ENCODE results near the gene KLK3.
A peak's percentile ranks its signal among the peaks of the same experiment; 100 is the strongest.

Gene KLK3

GRCh38 chr19:50820086-50820485, 34.6 kb upstream of the KLK3 start:
- Histone ChIP-seq H3K27me3 (ENCODE audit: control insufficient read depth in 5 of 5, insufficient read depth in 4 of 5, low read length in 5 of 5) (peaks cover 28 to 75% (median 59%) of the 10 kb centered on the region in 5 donors), H3K27ac (ENCODE audit: low read depth, low read length) (no peak overlapping the region), H3K9ac (ENCODE audit: low read length in 5 of 5) (no peak overlapping the region), H3K4me1 (ENCODE audit: control insufficient read depth in 5 of 5, insufficient read depth in 5 of 5, low read length in 5 of 5) (peaks cover 1 to 7% (median 5%) of the 10 kb centered on the region in 5 donors), H3K9me3 (ENCODE audit: control insufficient read depth in 5 of 5, low read length in 5 of 5) (peaks cover 0 to 4% (median 0%) of the 10 kb centered on the region in 5 donors), H3K36me3 (ENCODE audit: control insufficient read depth in 5 of 5, insufficient read depth in 5 of 5, low read length in 5 of 5) (no peaks in the 10 kb centered on the region), H3K4me3 (ENCODE audit: low read depth in 1 of 5, low read length in 5 of 5) (no peak overlapping the region)

- Histone ChIP-seq H3K27ac (ENCODE audit: low read depth, low read length) (no peak overlapping the region), H3K4me3 (ENCODE audit: low read depth in 1 of 5, low read length in 5 of 5) (no peak overlapping the region), H3K4me1 (ENCODE audit: control insufficient read depth in 5 of 5, insufficient read depth in 5 of 5, low read length in 5 of 5) (peaks cover 1 to 7% (median 5%) of the 10 kb centered on the region in 5 donors), H3K36me3 (ENCODE audit: control insufficient read depth in 5 of 5, insufficient read depth in 5 of 5, low read length in 5 of 5) (no peaks in the 10 kb centered on the region), H3K27me3 (ENCODE audit: control insufficient read depth in 5 of 5, insufficient read depth in 4 of 5, low read length in 5 of 5) (peaks cover 26 to 69% (median 55%) of the 10 kb centered on the region in 5 donors), H3K9me3 (ENCODE audit: control insufficient read depth in 5 of 5, low read length in 5 of 5) (no peaks in the 10 kb centered on the region), H3K9ac (ENCODE audit: low read length in 5 of 5) (peak overlapping the region in 1 of 5 donors; percentile 35)
Measured at GRCh38 chr19:50820549-50821247, 34.0 kb upstream of the KLK3 start.

- no peak overlapping the region for H3K9ac ChIP-seq (ENCODE audit: low read length in 5 of 5)
- H3K9me3 ChIP-seq (ENCODE audit: control insufficient read depth in 5 of 5, low read length in 5 of 5), result no peaks in the 10 kb centered on the region
- peaks cover 1 to 7% (median 5%) of the 10 kb centered on the region in 5 donors for H3K4me1 ChIP-seq (ENCODE audit: control insufficient read depth in 5 of 5, insufficient read depth in 5 of 5, low read length in 5 of 5)
- H3K27ac ChIP-seq (ENCODE audit: low read depth, low read length), result no peak overlapping the region
- H3K36me3 ChIP-seq (ENCODE audit: control insufficient read depth in 5 of 5, insufficient read depth in 5 of 5, low read length in 5 of 5), result no peaks in the 10 kb centered on the region
- peaks cover 26 to 68% (median 54%) of the 10 kb centered on the region in 5 donors for H3K27me3 ChIP-seq (ENCODE audit: control insufficient read depth in 5 of 5, insufficient read depth in 4 of 5, low read length in 5 of 5)
- H3K4me3 ChIP-seq (ENCODE audit: low read depth in 1 of 5, low read length in 5 of 5), result no peak overlapping the region
Measured at GRCh38 chr19:50821248-50821612, 33.5 kb upstream of the KLK3 start.

- Histone ChIP-seq H3K4me3 (ENCODE audit: low read depth in 1 of 5, low read length in 5 of 5) (no peak overlapping the region), H3K9me3 (ENCODE audit: control insufficient read depth in 5 of 5, low read length in 5 of 5) (no peaks in the 10 kb centered on the region), H3K27me3 (ENCODE audit: control insufficient read depth in 5 of 5, insufficient read depth in 4 of 5, low read length in 5 of 5) (peaks cover 26 to 65% (median 54%) of the 10 kb centered on the region in 5 donors), H3K9ac (ENCODE audit: low read length in 5 of 5) (no peak overlapping the region), H3K4me1 (ENCODE audit: control insufficient read depth in 5 of 5, insufficient read depth in 5 of 5, low read length in 5 of 5) (peaks cover 1 to 7% (median 5%) of the 10 kb centered on the region in 5 donors), H3K27ac (ENCODE audit: low read depth, low read length) (no peak overlapping the region), H3K36me3 (ENCODE audit: control insufficient read depth in 5 of 5, insufficient read depth in 5 of 5, low read length in 5 of 5) (no peaks in the 10 kb centered on the region)
Measured at GRCh38 chr19:50821622-50822021, 33.1 kb upstream of the KLK3 start.

GRCh38 chr19:50822661-50823208, 32.0 kb upstream of the KLK3 start:
- peaks cover 20 to 62% (median 52%) of the 10 kb centered on the region in 5 donors for H3K27me3 ChIP-seq (ENCODE audit: control insufficient read depth in 5 of 5, insufficient read depth in 4 of 5, low read length in 5 of 5)
- no peaks in the 10 kb centered on the region for H3K36me3 ChIP-seq (ENCODE audit: control insufficient read depth in 5 of 5, insufficient read depth in 5 of 5, low read length in 5 of 5)
- H3K4me1 ChIP-seq (ENCODE audit: control insufficient read depth in 5 of 5, insufficient read depth in 5 of 5, low read length in 5 of 5), result peaks cover 1 to 7% (median 5%) of the 10 kb centered on the region in 5 donors
- H3K27ac ChIP-seq (ENCODE audit: low read depth, low read length), result no peak overlapping the region
- H3K4me3 ChIP-seq (ENCODE audit: low read depth in 1 of 5, low read length in 5 of 5), result no peak overlapping the region
- no peaks in the 10 kb centered on the region for H3K9me3 ChIP-seq (ENCODE audit: control insufficient read depth in 5 of 5, low read length in 5 of 5)
- no peak overlapping the region for H3K9ac ChIP-seq (ENCODE audit: low read length in 5 of 5)

GRCh38 chr19:50823389-50824042, 31.2 kb upstream of the KLK3 start, which contains the start of gene KLK1:
Gene KLK1, minus strand, starts transcription at chr19:50823787. Its CDS starts 39 bp downstream, at chr19:50823748.
- Histone ChIP-seq H3K4me3 (ENCODE audit: low read depth in 1 of 5, low read length in 5 of 5) (no peak within 1 kb of the TSS), H3K27me3 (ENCODE audit: control insufficient read depth in 5 of 5, insufficient read depth in 4 of 5, low read length in 5 of 5) (peaks cover 15 to 55% (median 50%) of the 10 kb centered on the region in 5 donors), H3K4me1 (ENCODE audit: control insufficient read depth in 5 of 5, insufficient read depth in 5 of 5, low read length in 5 of 5) (peaks cover 0 to 3% (median 0%) of the 10 kb centered on the region in 5 donors), H3K9me3 (ENCODE audit: control insufficient read depth in 5 of 5, low read length in 5 of 5) (no peaks in the 10 kb centered on the region), H3K9ac (ENCODE audit: low read length in 5 of 5) (no peak within 1 kb of the TSS), H3K27ac (ENCODE audit: low read depth, low read length) (no peak within 1 kb of the TSS), H3K36me3 (ENCODE audit: control insufficient read depth in 5 of 5, insufficient read depth in 5 of 5, low read length in 5 of 5) (no peaks in the 10 kb centered on the region)

- Histone ChIP-seq H3K27me3 (ENCODE audit: control insufficient read depth in 5 of 5, insufficient read depth in 4 of 5, low read length in 5 of 5) (peaks cover 0 to 39% (median 25%) of the 10 kb centered on the region in 5 donors), H3K9ac (ENCODE audit: low read length in 5 of 5) (no peak overlapping the region)
Measured at GRCh38 chr19:50826492-50827240, 28.0 kb upstream of the KLK3 start.

GRCh38 chr19:50827476-50827875, 27.2 kb upstream of the KLK3 start:
- Histone ChIP-seq H3K4me1 (ENCODE audit: control insufficient read depth in 5 of 5, insufficient read depth in 5 of 5, low read length in 5 of 5) (no peaks in the 10 kb centered on the region), H3K9ac (ENCODE audit: low read length in 5 of 5) (no peak overlapping the region), H3K36me3 (ENCODE audit: control insufficient read depth in 5 of 5, insufficient read depth in 5 of 5, low read length in 5 of 5) (no peaks in the 10 kb centered on the region), H3K27ac (ENCODE audit: low read depth, low read length) (no peak overlapping the region), H3K27me3 (ENCODE audit: control insufficient read depth in 5 of 5, insufficient read depth in 4 of 5, low read length in 5 of 5) (peaks cover 0 to 32% (median 18%) of the 10 kb centered on the region in 5 donors), H3K4me3 (ENCODE audit: low read depth in 1 of 5, low read length in 5 of 5) (no peak overlapping the region), H3K9me3 (ENCODE audit: control insufficient read depth in 5 of 5, low read length in 5 of 5) (no peaks in the 10 kb centered on the region)

More at GRCh38 chr19:50826492-50827240, 28.0 kb upstream of the KLK3 start:
- Histone ChIP-seq H3K4me3 (ENCODE audit: low read depth in 1 of 5, low read length in 5 of 5) (no peak overlapping the region), H3K9me3 (ENCODE audit: control insufficient read depth in 5 of 5, low read length in 5 of 5) (no peaks in the 10 kb centered on the region), H3K36me3 (ENCODE audit: control insufficient read depth in 5 of 5, insufficient read depth in 5 of 5, low read length in 5 of 5) (no peaks in the 10 kb centered on the region), H3K4me1 (ENCODE audit: control insufficient read depth in 5 of 5, insufficient read depth in 5 of 5, low read length in 5 of 5) (no peaks in the 10 kb centered on the region), H3K27ac (ENCODE audit: low read depth, low read length) (no peak overlapping the region)

GRCh38 chr19:50829801-50830200, 24.9 kb upstream of the KLK3 start:
- Histone ChIP-seq H3K4me3 (ENCODE audit: low read depth in 1 of 5, low read length in 5 of 5) (no peak overlapping the region), H3K27me3 (ENCODE audit: control insufficient read depth in 5 of 5, insufficient read depth in 4 of 5, low read length in 5 of 5) (peaks cover 0 to 34% (median 24%) of the 10 kb centered on the region in 5 donors), H3K9ac (ENCODE audit: low read length in 5 of 5) (no peak overlapping the region), H3K4me1 (ENCODE audit: control insufficient read depth in 5 of 5, insufficient read depth in 5 of 5, low read length in 5 of 5) (no peaks in the 10 kb centered on the region), H3K36me3 (ENCODE audit: control insufficient read depth in 5 of 5, insufficient read depth in 5 of 5, low read length in 5 of 5) (no peaks in the 10 kb centered on the region), H3K9me3 (ENCODE audit: control insufficient read depth in 5 of 5, low read length in 5 of 5) (no peaks in the 10 kb centered on the region), H3K27ac (ENCODE audit: low read depth, low read length) (no peak overlapping the region)

Measured in subcutaneous abdominal adipose tissue (tissue), 5 donors.